GM18508 (cell line): ENCODE measurements around the gene NFAT5.
"Not testable (repeated sequence)": the region's sequence is repeated elsewhere in the genome, so short reads cannot be mapped to it uniquely, and the experiment has no call there.

Experiments used
- ATAC-seq: cut with Tn5 transposase; IDR thresholded peaks from one replicate; pipeline ENCODE4 v1.9.1; 2021; ENCODE audit warnings: moderate number of reproducible peaks; ENCODE audit not compliant: insufficient read depth, unreplicated experiment

The NFAT5 gene

GRCh38 chr16:69544088-69544487, 21.7 kb upstream of the NFAT5 start:
- no peak for ATAC-seq

GRCh38 chr16:69546663-69547062, 19.1 kb upstream of the NFAT5 start:
- not testable (repeated sequence) for ATAC-seq

- no peak for ATAC-seq
Observed at GRCh38 chr16:69553332-69553731, 12.4 kb upstream of the NFAT5 start.

GRCh38 chr16:69554495-69554894, 11.3 kb upstream of the NFAT5 start:
- ATAC-seq = no peak

- no peak for ATAC-seq
Observed at GRCh38 chr16:69555437-69555836, 10.3 kb upstream of the NFAT5 start.

- no peak for ATAC-seq
Observed at GRCh38 chr16:69555867-69556266, 9.9 kb upstream of the NFAT5 start.

- no peak for ATAC-seq
Observed at GRCh38 chr16:69559164-69559563, 6.6 kb upstream of the NFAT5 start.

- not testable (repeated sequence) for ATAC-seq
Observed at GRCh38 chr16:69561367-69561766, 4.4 kb upstream of the NFAT5 start.

GRCh38 chr16:69561901-69562300, 3.9 kb upstream of the NFAT5 start:
- ATAC-seq = no peak

- no peak for ATAC-seq
Observed at GRCh38 chr16:69562813-69563212, 3.0 kb upstream of the NFAT5 start.

GRCh38 chr16:69563605-69564580, 1.9 kb upstream of the NFAT5 start:
- ATAC-seq = peak; percentile 59

- no peak for ATAC-seq
Observed at GRCh38 chr16:69564845-69565670, 708 bp upstream of the NFAT5 start.

GRCh38 chr16:69566240-69566980, 644 bp downstream of the NFAT5 start:
- ATAC-seq = no peak

- ATAC-seq = no peak
Observed at GRCh38 chr16:69566981-69567680, 1.4 kb downstream of the NFAT5 start.

- ATAC-seq = no peak
Observed at GRCh38 chr16:69568676-69569075, 2.9 kb downstream of the NFAT5 start.

- ATAC-seq = not testable (repeated sequence)
Observed at GRCh38 chr16:69578771-69579170, 13.0 kb downstream of the NFAT5 start.

- no peak for ATAC-seq
Observed at GRCh38 chr16:69579783-69580481, 14.2 kb downstream of the NFAT5 start.

- no peak for ATAC-seq
Observed at GRCh38 chr16:69581297-69581696, 15.5 kb downstream of the NFAT5 start.

- not testable (repeated sequence) for ATAC-seq
Observed at GRCh38 chr16:69584493-69584892, 18.7 kb downstream of the NFAT5 start.
